ENCODE data around the gene STRAP.
"Not testable (repeated sequence)": the region's sequence is repeated elsewhere in the genome, so short reads cannot be mapped to it uniquely, and the experiment has no call there.

STRAP gene

GRCh38 chr12:15868186-15868585 is 14.0 kb upstream of the STRAP start:
- ATAC-seq (ENCODE audit: insufficient read depth, low read depth) = no peak
- no peaks in the 10 kb centered on the region for H3K36me3 ChIP-seq (ENCODE audit: insufficient read depth, low read length)
- H3K4me2 ChIP-seq (ENCODE audit: insufficient read depth, low read length) = no peak overlapping the region
- no peaks in the 10 kb centered on the region for H3K4me1 ChIP-seq (ENCODE audit: insufficient read depth, low read length)
- no peaks in the 10 kb centered on the region for H3K9me3 ChIP-seq (ENCODE audit: insufficient read depth, low read length, severe bottlenecking)
- H4K20me1 ChIP-seq (ENCODE audit: insufficient read depth, low read length) = no peaks in the 10 kb centered on the region
- no peak overlapping the region for H3K9ac ChIP-seq (ENCODE audit: low read depth, low read length)
- H2AFZ ChIP-seq (ENCODE audit: low read depth, low read length) = no peak overlapping the region
- no peaks in the 10 kb centered on the region for H3K79me2 ChIP-seq (ENCODE audit: insufficient read depth, low read length)
- no peak for DNase-seq
- H3K27ac ChIP-seq (ENCODE audit: low read length) = no peak overlapping the region
- H3K27me3 ChIP-seq (ENCODE audit: insufficient read depth, low read length, poor library complexity) = peaks cover 3% of the 10 kb centered on the region
- no peak overlapping the region for H3K4me3 ChIP-seq (ENCODE audit: low read depth in 1 of 2, low read length in 2 of 2)
- TF ChIP-seq, protein P1, sequence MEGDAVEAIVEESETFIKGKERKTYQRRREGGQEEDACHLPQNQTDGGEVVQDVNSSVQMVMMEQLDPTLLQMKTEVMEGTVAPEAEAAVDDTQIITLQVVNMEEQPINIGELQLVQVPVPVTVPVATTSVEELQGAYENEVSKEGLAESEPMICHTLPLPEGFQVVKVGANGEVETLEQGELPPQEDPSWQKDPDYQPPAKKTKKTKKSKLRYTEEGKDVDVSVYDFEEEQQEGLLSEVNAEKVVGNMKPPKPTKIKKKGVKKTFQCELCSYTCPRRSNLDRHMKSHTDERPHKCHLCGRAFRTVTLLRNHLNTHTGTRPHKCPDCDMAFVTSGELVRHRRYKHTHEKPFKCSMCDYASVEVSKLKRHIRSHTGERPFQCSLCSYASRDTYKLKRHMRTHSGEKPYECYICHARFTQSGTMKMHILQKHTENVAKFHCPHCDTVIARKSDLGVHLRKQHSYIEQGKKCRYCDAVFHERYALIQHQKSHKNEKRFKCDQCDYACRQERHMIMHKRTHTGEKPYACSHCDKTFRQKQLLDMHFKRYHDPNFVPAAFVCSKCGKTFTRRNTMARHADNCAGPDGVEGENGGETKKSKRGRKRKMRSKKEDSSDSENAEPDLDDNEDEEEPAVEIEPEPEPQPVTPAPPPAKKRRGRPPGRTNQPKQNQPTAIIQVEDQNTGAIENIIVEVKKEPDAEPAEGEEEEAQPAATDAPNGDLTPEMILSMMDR (IDR thresholded peaks at IDR 0.05; ENCODE audit: borderline replicate concordance, extremely low read depth, low read length, poor library complexity, severe bottlenecking) = no peak
- no peak for TF ChIP-seq EZH2 (IDR thresholded peaks at IDR 0.05; ENCODE audit: borderline replicate concordance, low read depth, low read length, severe bottlenecking)

DNA sequence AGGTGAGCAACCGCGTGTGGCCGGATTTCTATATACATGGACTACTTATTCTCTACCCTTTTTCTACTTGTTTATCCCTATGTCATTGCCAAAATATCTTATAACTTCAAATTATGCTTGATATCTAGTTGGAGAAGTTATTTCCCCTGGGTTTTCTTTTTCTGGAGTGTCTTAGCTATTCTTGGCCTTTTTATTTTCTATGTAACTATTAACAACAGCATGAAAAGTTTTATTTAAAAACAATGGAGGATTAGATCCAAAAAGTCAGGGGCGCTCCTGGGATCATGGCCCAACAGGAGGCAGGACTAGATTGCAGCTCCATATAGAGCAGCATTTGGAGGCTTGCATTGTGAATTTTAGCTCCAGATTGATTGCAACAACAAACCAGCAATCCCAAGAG is 8.6 kb upstream of the STRAP start:
- Histone ChIP-seq H3K4me1 (ENCODE audit: insufficient read depth, low read length) (no peaks in the 10 kb centered on the region), H3K79me2 (ENCODE audit: insufficient read depth, low read length) (no peaks in the 10 kb centered on the region), H3K36me3 (ENCODE audit: insufficient read depth, low read length) (no peaks in the 10 kb centered on the region), H3K4me3 (ENCODE audit: low read depth in 1 of 2, low read length in 2 of 2) (no peak overlapping the region), H3K9me3 (ENCODE audit: insufficient read depth, low read length, severe bottlenecking) (no peaks in the 10 kb centered on the region), H2AFZ (ENCODE audit: low read depth, low read length) (no peak overlapping the region), H4K20me1 (ENCODE audit: insufficient read depth, low read length) (no peaks in the 10 kb centered on the region), H3K27me3 (ENCODE audit: insufficient read depth, low read length, poor library complexity) (no peaks in the 10 kb centered on the region), H3K9ac (ENCODE audit: low read depth, low read length) (no peak overlapping the region), H3K27ac (ENCODE audit: low read length) (no peak overlapping the region), H3K4me2 (ENCODE audit: insufficient read depth, low read length) (no peak overlapping the region)
- no peak for DNase-seq
- TF ChIP-seq, protein P1 (IDR thresholded peaks at IDR 0.05; ENCODE audit: borderline replicate concordance, extremely low read depth, low read length, poor library complexity, severe bottlenecking) = no peak
- no peak for TF ChIP-seq EZH2 (IDR thresholded peaks at IDR 0.05; ENCODE audit: borderline replicate concordance, low read depth, low read length, severe bottlenecking)
- ATAC-seq (ENCODE audit: insufficient read depth, low read depth) = no peak

GRCh38 chr12:15874556-15875145 is 7.5 kb upstream of the STRAP start:
- ATAC-seq (ENCODE audit: insufficient read depth, low read depth); H2AFZ ChIP-seq (ENCODE audit: low read depth, low read length); DNase-seq; H3K9me3 ChIP-seq (ENCODE audit: insufficient read depth, low read length, severe bottlenecking); H3K36me3 ChIP-seq (ENCODE audit: insufficient read depth, low read length); H3K4me2 ChIP-seq (ENCODE audit: insufficient read depth, low read length); H4K20me1 ChIP-seq (ENCODE audit: insufficient read depth, low read length); H3K27me3 ChIP-seq (ENCODE audit: insufficient read depth, low read length, poor library complexity); H3K9ac ChIP-seq (ENCODE audit: low read depth, low read length); H3K79me2 ChIP-seq (ENCODE audit: insufficient read depth, low read length); H3K27ac ChIP-seq (ENCODE audit: low read length); H3K4me3 ChIP-seq (ENCODE audit: low read depth in 1 of 2, low read length in 2 of 2); H3K4me1 ChIP-seq (ENCODE audit: insufficient read depth, low read length): not testable (repeated sequence)

DNA sequence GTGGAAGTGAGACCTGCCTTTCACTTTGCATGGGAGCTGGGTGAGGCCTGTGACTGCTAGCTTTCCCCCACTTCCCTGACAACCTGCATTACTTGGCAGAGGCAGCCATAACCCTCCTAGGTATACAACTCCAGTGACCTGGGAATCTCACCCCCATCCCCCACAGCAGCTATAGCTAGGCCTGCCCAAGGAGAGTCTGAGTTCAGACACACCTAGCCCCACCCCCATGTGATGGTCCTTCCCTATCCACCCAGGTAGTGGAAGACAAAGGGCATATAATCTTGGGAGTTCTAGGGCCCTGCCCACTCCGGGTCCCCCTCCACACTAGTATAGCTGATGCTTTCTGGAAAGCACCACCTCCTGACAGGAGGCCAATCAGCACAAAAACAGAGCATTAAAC is 6.3 kb upstream of the STRAP start:
- no peaks in the 10 kb centered on the region for H3K27me3 ChIP-seq (ENCODE audit: insufficient read depth, low read length, poor library complexity)
- TF ChIP-seq, protein P1 (IDR thresholded peaks at IDR 0.05; ENCODE audit: borderline replicate concordance, extremely low read depth, low read length, poor library complexity, severe bottlenecking) = no peak
- H2AFZ ChIP-seq (ENCODE audit: low read depth, low read length) = no peak overlapping the region
- no peaks in the 10 kb centered on the region for H3K9me3 ChIP-seq (ENCODE audit: insufficient read depth, low read length, severe bottlenecking)
- H3K4me1 ChIP-seq (ENCODE audit: insufficient read depth, low read length) = peaks cover 1% of the 10 kb centered on the region; the same call in 1 of the 2 replicates
- ATAC-seq (ENCODE audit: insufficient read depth, low read depth) = no peak
- no peaks in the 10 kb centered on the region for H4K20me1 ChIP-seq (ENCODE audit: insufficient read depth, low read length)
- no peak overlapping the region for H3K4me2 ChIP-seq (ENCODE audit: insufficient read depth, low read length)
- H3K36me3 ChIP-seq (ENCODE audit: insufficient read depth, low read length) = no peaks in the 10 kb centered on the region
- H3K27ac ChIP-seq (ENCODE audit: low read length) = no peak overlapping the region
- no peak overlapping the region for H3K9ac ChIP-seq (ENCODE audit: low read depth, low read length)
- H3K4me3 ChIP-seq (ENCODE audit: low read depth in 1 of 2, low read length in 2 of 2) = no peak overlapping the region
- no peaks in the 10 kb centered on the region for H3K79me2 ChIP-seq (ENCODE audit: insufficient read depth, low read length)
- DNase-seq = no peak
